Mammary epithelial cell (primary cell): ENCODE data around the gene ISCA2.

Experiments used
- EZH2 ChIP-seq: IDR thresholded peaks from 2 replicates; pipeline ENCODE4 v1.6.1; 2012; ENCODE audit warnings: low read length, inconsistent platforms, borderline replicate concordance
- TF ChIP-seq, protein P1 (sequence below), 2 donors: IDR thresholded peaks in 1 of 2; conservative IDR thresholded peaks in 1 of 2; 2 replicates each; pipeline ENCODE4 v1.5.1; 2011 to 2012; ENCODE audit warnings: inconsistent platforms in 2 of 2, low read length in 2 of 2, mild to moderate bottlenecking in 2 of 2, control low read depth in 1 of 2, low read depth in 1 of 2; ENCODE audit not compliant: insufficient read depth in 1 of 2; ENCODE audit errors: extremely low read depth in 1 of 2

DNA sequence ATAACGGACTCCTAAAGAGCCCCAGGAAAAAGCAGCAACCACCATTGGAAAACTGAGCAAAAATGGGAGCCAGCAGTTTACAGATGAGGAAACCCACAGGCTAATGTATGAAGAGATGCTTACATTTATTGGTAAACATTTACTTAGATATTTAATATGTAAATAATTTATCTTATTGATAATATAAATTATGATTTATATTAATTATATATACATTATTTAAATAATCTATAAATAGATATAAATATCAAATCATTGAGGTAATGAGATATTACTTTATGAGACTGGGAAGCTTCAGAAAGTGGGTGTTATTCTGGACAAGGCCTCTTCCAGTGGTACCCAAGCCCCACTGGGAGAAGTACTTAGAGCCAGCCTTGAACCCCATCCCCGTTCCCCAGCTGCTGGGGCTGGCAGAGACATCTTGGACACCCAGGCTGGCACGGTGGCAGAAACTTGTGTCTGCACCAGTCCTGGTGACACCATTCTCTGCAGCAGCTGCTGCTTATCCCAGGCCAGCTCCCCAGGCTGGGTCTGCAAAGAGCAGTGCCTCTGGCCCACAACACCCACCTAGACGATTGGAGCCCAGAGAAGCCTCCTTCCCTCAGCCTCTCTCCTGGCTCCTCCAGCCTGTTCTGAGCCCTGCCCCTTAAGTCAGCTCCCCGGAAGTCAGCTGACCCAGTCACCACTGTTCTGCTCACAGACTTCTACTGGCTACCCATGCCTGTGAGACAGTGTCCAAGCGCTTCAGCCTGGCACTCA lies 25.9 kb downstream of the ISCA2 start:
- TF ChIP-seq, protein P1, sequence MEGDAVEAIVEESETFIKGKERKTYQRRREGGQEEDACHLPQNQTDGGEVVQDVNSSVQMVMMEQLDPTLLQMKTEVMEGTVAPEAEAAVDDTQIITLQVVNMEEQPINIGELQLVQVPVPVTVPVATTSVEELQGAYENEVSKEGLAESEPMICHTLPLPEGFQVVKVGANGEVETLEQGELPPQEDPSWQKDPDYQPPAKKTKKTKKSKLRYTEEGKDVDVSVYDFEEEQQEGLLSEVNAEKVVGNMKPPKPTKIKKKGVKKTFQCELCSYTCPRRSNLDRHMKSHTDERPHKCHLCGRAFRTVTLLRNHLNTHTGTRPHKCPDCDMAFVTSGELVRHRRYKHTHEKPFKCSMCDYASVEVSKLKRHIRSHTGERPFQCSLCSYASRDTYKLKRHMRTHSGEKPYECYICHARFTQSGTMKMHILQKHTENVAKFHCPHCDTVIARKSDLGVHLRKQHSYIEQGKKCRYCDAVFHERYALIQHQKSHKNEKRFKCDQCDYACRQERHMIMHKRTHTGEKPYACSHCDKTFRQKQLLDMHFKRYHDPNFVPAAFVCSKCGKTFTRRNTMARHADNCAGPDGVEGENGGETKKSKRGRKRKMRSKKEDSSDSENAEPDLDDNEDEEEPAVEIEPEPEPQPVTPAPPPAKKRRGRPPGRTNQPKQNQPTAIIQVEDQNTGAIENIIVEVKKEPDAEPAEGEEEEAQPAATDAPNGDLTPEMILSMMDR (conservative IDR thresholded peaks at IDR 0.05 in 1 of 2, IDR thresholded peaks at IDR 0.05 in 1 of 2; ENCODE audit: extremely low read depth in 1 of 2, insufficient read depth in 1 of 2, low read depth in 1 of 2, low read length in 2 of 2): no peak
- TF ChIP-seq EZH2: no peak
